Right lobe of liver (tissue), 6 donors: ENCODE results near the gene MSH3. TPM values are rescaled to one million over a fixed set of nuclear protein-coding genes. Genes with fewer than 3 reads are reported as not detected.
A peak's percentile ranks its signal among the peaks of the same experiment; 100 is the strongest.

Experiments
- ATAC-seq, 4 donors: fragments of 200-7000 bp; cut with Tn5 transposase; one replicate each; pipeline ENCODE4 v1.9.1; 2020; ENCODE audit warnings: mild to moderate bottlenecking in 4 of 4, moderate library complexity in 4 of 4
- DNase-seq, 3 donors: peaks; one replicate each; pipeline ENCODE4 v3.0.0-alpha.2; 2020
- H3K27ac ChIP-seq, 3 donors: fragments of 200-600 bp; one replicate each; pipeline ENCODE4 v1.8.0; 2022
- H3K27me3 ChIP-seq, 2 donors: fragments of 200-600 bp; one replicate each; pipeline ENCODE4 v1.8.0; 2022
- H3K36me3 ChIP-seq, 4 donors: fragments of 200-600 bp; sonication (generic) in 1 of 4; one replicate each; pipeline versions ENCODE4 v1.5.1 to v1.8.0; 2017 to 2022; ENCODE audit warnings: control low read depth in 1 of 4
- H3K4me1 ChIP-seq, 4 donors: fragments of 200-600 bp; sonication (generic) in 1 of 4; one replicate each; pipeline versions ENCODE4 v1.5.1 to v1.8.0; 2017 to 2022; ENCODE audit warnings: control low read depth in 1 of 4
- H3K4me3 ChIP-seq, 3 donors: fragments of 200-600 bp; one replicate each; pipeline ENCODE4 v1.8.0; 2022
- H3K9me3 ChIP-seq, 4 donors: fragments of 200-600 bp; sonication (generic) in 1 of 4; one replicate each; pipeline versions ENCODE4 v1.5.1 to v1.8.0; 2017 to 2022; ENCODE audit warnings: control low read depth in 1 of 4
- CTCF ChIP-seq, 4 donors: fragments of 200-600 bp in 3 of 4; fragments of 450-650 bp in 1 of 4; IDR thresholded peaks; one replicate each; pipeline versions ENCODE4 v1.5.1 to v1.8.0; 2016 to 2022; ENCODE audit warnings: antibody characterized with exemption in 4 of 4, mild to moderate bottlenecking in 2 of 4
- POLR2A ChIP-seq: fragments of 450-650 bp; IDR thresholded peaks from one replicate; pipeline ENCODE4 v1.6.1; 2017; ENCODE audit warnings: antibody characterized with exemption, mild to moderate bottlenecking
- WGBS: methylation state at CpG from one replicate; pipeline ENCODE4 v1.1.6; 2018; ENCODE audit warnings: low coverage, low lambda C conversion rate; ENCODE audit not compliant: insufficient coverage; ENCODE audit errors: missing lambda C conversion rate; 5-methylcytosine and 5-hydroxymethylcytosine counted together
- intact Hi-C, 2 donors: fragments of 100-400 bp; cut with DNase I; formaldehyde crosslinking; loops; one replicate each; pipeline versions ENCODE4 v1.11.2 to v1.14.1; 2022
- total RNA-seq, 6 experiments: library from RNA; depleted of rRNA in 2 of 6; stranded (reverse); fragments of >200 nt in 2 of 6; fragmentation: NEBNext Ultra II Directional in 3 of 6; extraction: Animal tissue kit (Norgen Biotek cat#: 25700) in 3 of 6; gene quantifications; one replicate each; pipeline versions ENCODE4 v1.1.0 to v1.2.4, GENCODE V29; 2016 to 2023
- donor health status: DM: no; HTN: yes; CAD: no.
- donor health status: DM: no; HTN: no; CAD: no.
- donor health status: DM: no; HTN: no; CAD: no.
- donor health status: DM: no; HTN: yes; CAD: no.
- donor health status: DM: no; HTN: yes; CAD: no.

Gene MSH3
- total RNA-seq, 6 experiments from 2014 or later: 7.8 to 13.1 (median 10.8) TPM

- DNase-seq (no peak), ATAC-seq (no peak)
- Histone ChIP-seq H3K27me3 (no peaks in the 10 kb centered on the region), H3K27ac (no peak overlapping the region), H3K4me1 (no peaks in the 10 kb centered on the region), H3K36me3 (peaks cover 0 to 13% (median under 1%) of the 10 kb centered on the region in 4 donors), H3K9me3 (no peaks in the 10 kb centered on the region), H3K4me3 (no peak overlapping the region)
- 88% methylated on average over 2 of the region's 4 CpGs for WGBS
- intact Hi-C loops: loop anchor here in 1 of 2 donors (10.0 kb wide), 1 partner anchor 160 kb away; the partner anchor contains the start of gene FAM151B
- TF ChIP-seq CTCF (IDR thresholded peaks at IDR 0.05) (no peak), POLR2A (no peak)
These were observed 9.6 kb upstream of the MSH3 start for GRCh38 chr5:80644900-80645299.

GRCh38 chr5:80646926-80647325, 7.5 kb upstream of the MSH3 start:
- no peak for TF ChIP-seq CTCF (IDR thresholded peaks at IDR 0.05)
- Histone ChIP-seq H3K9me3 (no peaks in the 10 kb centered on the region), H3K27me3 (no peaks in the 10 kb centered on the region), H3K4me1 (no peaks in the 10 kb centered on the region), H3K4me3 (no peak overlapping the region), H3K27ac (no peak overlapping the region), H3K36me3 (peaks cover 0 to 4% (median under 1%) of the 10 kb centered on the region in 4 donors)
- 88% methylated on average over 3 of the region's 3 CpGs for WGBS
- intact Hi-C loops: loop anchor here in 1 of 2 donors (10.0 kb wide), 1 partner anchor 162 kb away; the partner anchor contains the start of gene FAM151B
- no peak for ATAC-seq
- no peak for DNase-seq

- H3K27ac ChIP-seq: peak overlapping the region in 2 of 3 donors; percentile 61 to 96
- intact Hi-C loops: no loop called here
These were observed 950 bp upstream of the MSH3 start for GRCh38 chr5:80653502-80653901.

GRCh38 chr5:80654054-80654390, 430 bp upstream of the MSH3 start:
- intact Hi-C loops: no loop called here
- H3K4me3 ChIP-seq: peak overlapping the region; percentile 92 to 99 (median 98)
- peak overlapping the region in 2 of 3 donors; percentile 61 to 96 for H3K27ac ChIP-seq
- peak; percentile 43 to 70 (median 52) for ATAC-seq
- H3K4me1 ChIP-seq: peaks cover 0 to 20% (median 5%) of the 10 kb centered on the region in 4 donors
- H3K27me3 ChIP-seq: no peaks in the 10 kb centered on the region
- 5% methylated on average over 4 of the region's 24 CpGs for WGBS
- peaks cover 0 to 21% (median 2%) of the 10 kb centered on the region in 4 donors for H3K36me3 ChIP-seq
- no peaks in the 10 kb centered on the region for H3K9me3 ChIP-seq
- DNase-seq: peak; percentile 53 to 78 (median 71)
- TF ChIP-seq CTCF (IDR thresholded peaks at IDR 0.05) (no peak), POLR2A (no peak)

More at GRCh38 chr5:80653502-80653901, 950 bp upstream of the MSH3 start:
- H3K4me3 ChIP-seq: peak overlapping the region; percentile 92 to 99 (median 98)
- H3K27me3 ChIP-seq: no peaks in the 10 kb centered on the region
- H3K4me1 ChIP-seq: peaks cover 0 to 20% (median 5%) of the 10 kb centered on the region in 4 donors
- TF ChIP-seq POLR2A (no peak), CTCF (IDR thresholded peaks at IDR 0.05) (no peak)
- peaks cover 0 to 20% (median 2%) of the 10 kb centered on the region in 4 donors for H3K36me3 ChIP-seq
- DNase-seq (no peak), ATAC-seq (no peak)
- WGBS: 21% methylated on average over 8 of the region's 8 CpGs
- no peaks in the 10 kb centered on the region for H3K9me3 ChIP-seq
